MM.1S (cell line): Measurements from ENCODE around the gene MIGA1.

Source experiments
- CTCF ChIP-seq: fragments of 300-600 bp; sonication (generic); IDR thresholded peaks from 2 replicates; pipeline ENCODE4 v1.5.1; 2016; ENCODE audit warnings: antibody characterized with exemption, low read length, mixed read lengths
- EZH2 ChIP-seq: fragments of 300-600 bp; sonication (generic); optimal IDR thresholded peaks from 2 replicates; pipeline ENCODE3; 2017; ENCODE audit warnings: low read depth, mild to moderate bottlenecking, antibody characterized with exemption, low read length, mixed read lengths

- TF ChIP-seq EZH2 (no peak), CTCF (no peak)
These were observed 23.2 kb upstream of the MIGA1 start for GRCh38 chr1:77756052-77756754.
